ENCODE results near the gene TUBGCP6.

- TF ChIP-seq CTCF (conservative IDR thresholded peaks at IDR 0.05; ENCODE audit: low read length) (no peak), EZH2phosphoT487 (IDR thresholded peaks at IDR 0.05; ENCODE audit: borderline replicate concordance) (no peak)
Observed at GRCh38 chr22:50175921-50176849, 68.6 kb downstream of the TUBGCP6 start.
